HL-60/S4 (cell line): ENCODE measurements around the gene MIDN.
"Not testable (repeated sequence)": the region's sequence is repeated elsewhere in the genome, so short reads cannot be mapped to it uniquely, and the experiment has no call there.

ENCODE experiments used
- in situ Hi-C: fragments of 300-500 bp; cut with MboI; formaldehyde crosslinking; loops from 2 replicates; pipeline ENCODE4 v1.14.3; 2022; ENCODE audit warnings: low sequenced_read_pairs

MIDN gene

GRCh38 chr19:1291761-1292418, 43.5 kb downstream of the MIDN start:
- in situ Hi-C loops: no loop called here

- in situ Hi-C loops: no loop called here
These were observed 44.2 kb downstream of the MIDN start for GRCh38 chr19:1292419-1293151.

GRCh38 chr19:1293782-1294604, 45.6 kb downstream of the MIDN start:
- in situ Hi-C loops: no loop called here

- in situ Hi-C loops: no loop called here
These were observed 46.3 kb downstream of the MIDN start for GRCh38 chr19:1294688-1295087.

GRCh38 chr19:1295169-1296012, 47.0 kb downstream of the MIDN start:
- in situ Hi-C loops: no loop called here

- in situ Hi-C loops: no loop called here
These were observed 47.7 kb downstream of the MIDN start for GRCh38 chr19:1296078-1296477.

- in situ Hi-C loops: no loop called here
These were observed 48.3 kb downstream of the MIDN start for GRCh38 chr19:1296575-1297271.

GRCh38 chr19:1298235-1298634, 49.9 kb downstream of the MIDN start:
- in situ Hi-C loops: no loop called here

- in situ Hi-C loops: no loop called here
These were observed 51.4 kb downstream of the MIDN start for GRCh38 chr19:1299801-1300200.

- in situ Hi-C loops: no loop called here
These were observed 52.5 kb downstream of the MIDN start for GRCh38 chr19:1300744-1301490.

GRCh38 chr19:1302533-1303239, 54.3 kb downstream of the MIDN start:
- in situ Hi-C loops: no loop called here

GRCh38 chr19:1304197-1304924, 56.0 kb downstream of the MIDN start:
- in situ Hi-C loops: no loop called here

GRCh38 chr19:1305354-1305753, 57.0 kb downstream of the MIDN start:
- in situ Hi-C loops: not testable (repeated sequence)

- in situ Hi-C loops: no loop called here
These were observed 58.9 kb downstream of the MIDN start for GRCh38 chr19:1307320-1307719.

- in situ Hi-C loops: no loop called here
These were observed 59.4 kb downstream of the MIDN start for GRCh38 chr19:1307755-1308303.

- in situ Hi-C loops: no loop called here
These were observed 60.3 kb downstream of the MIDN start for GRCh38 chr19:1308718-1309117.
